Glutamatergic neuron (in vitro differentiated cells): ENCODE measurements around the gene GPER1. TPM values are rescaled to one million over a fixed set of nuclear protein-coding genes. Genes with fewer than 3 reads are reported as not detected.
A peak's percentile ranks its signal among the peaks of the same experiment; 100 is the strongest.

ENCODE experiments used
- DNase-seq: peaks from one replicate; pipeline ENCODE4 v3.0.0; 2022
- H3K27ac Mint-ChIP-seq: one replicate; pipeline ENCODE4 v1.8.0; 2020; ENCODE audit warnings: mild to moderate bottlenecking, mixed read lengths, inconsistent platforms; ENCODE audit not compliant: unreplicated experiment
- H3K27me3 Mint-ChIP-seq: one replicate; pipeline ENCODE4 v1.8.0; 2020; ENCODE audit warnings: mild to moderate bottlenecking, moderate library complexity, mixed read lengths, inconsistent platforms; ENCODE audit not compliant: unreplicated experiment
- H3K36me3 Mint-ChIP-seq: one replicate; pipeline ENCODE4 v1.8.0; 2020; ENCODE audit warnings: mild to moderate bottlenecking, mixed read lengths, inconsistent platforms; ENCODE audit not compliant: unreplicated experiment
- H3K4me1 Mint-ChIP-seq: one replicate; pipeline ENCODE4 v1.8.0; 2020; ENCODE audit warnings: mild to moderate bottlenecking, low read depth, mixed read lengths, inconsistent platforms; ENCODE audit not compliant: unreplicated experiment
- H3K4me3 Mint-ChIP-seq: one replicate; pipeline ENCODE4 v1.8.0; 2020; ENCODE audit warnings: mild to moderate bottlenecking, mixed read lengths, inconsistent platforms; ENCODE audit not compliant: unreplicated experiment
- H3K9me3 Mint-ChIP-seq: one replicate; pipeline ENCODE4 v1.8.0; 2020; ENCODE audit warnings: mild to moderate bottlenecking, moderate library complexity, mixed read lengths, inconsistent platforms; ENCODE audit not compliant: unreplicated experiment
- total RNA-seq: library from RNA; stranded (reverse); fragmentation: NEBNext Ultra II Directional; extraction: Animal tissue kit (Norgen Biotek cat#: 25700); gene quantifications from one replicate; pipeline ENCODE4 v1.2.1, GENCODE V29; 2021; ENCODE audit not compliant: unreplicated experiment
- TF ChIP-seq, protein P1 (sequence below): fragments of 200-600 bp; sonication (generic); IDR thresholded peaks from one replicate; pipeline ENCODE4 v1.5.0; 2021; ENCODE audit not compliant: partially characterized antibody, unreplicated experiment

Gene GPER1
- total RNA-seq, 1 donor from 2014 or later: 0.59 TPM

DNA sequence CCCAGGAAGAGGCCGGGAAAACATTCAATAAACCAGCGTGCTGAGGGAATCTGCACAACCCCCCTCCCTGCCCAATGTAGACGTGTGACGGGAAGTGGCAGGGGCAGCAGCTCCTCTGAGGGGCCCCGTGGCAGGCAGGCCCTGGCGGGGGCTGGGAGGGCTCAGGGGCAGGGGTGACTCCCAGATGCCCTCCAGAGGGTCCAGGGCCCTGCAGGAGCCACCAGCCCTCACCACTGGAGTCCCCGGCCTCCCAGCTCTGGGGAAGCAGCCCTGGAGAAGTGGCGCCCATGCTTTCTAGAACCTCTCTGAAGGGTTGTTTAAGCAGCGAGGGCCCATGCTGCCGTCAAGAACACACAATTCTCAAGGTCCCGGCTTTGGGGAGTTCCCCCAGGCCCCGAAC, 8.4 kb upstream of the GPER1 start:
- DNase-seq: no peak
- Mint-ChIP-seq H3K9me3 (no peaks in the 10 kb centered on the region), H3K4me3 (no peak overlapping the region), H3K36me3 (no peaks in the 10 kb centered on the region), H3K27ac (no peak overlapping the region), H3K4me1 (peaks cover 22% of the 10 kb centered on the region), H3K27me3 (peaks cover 9% of the 10 kb centered on the region)
- TF ChIP-seq, protein P1, sequence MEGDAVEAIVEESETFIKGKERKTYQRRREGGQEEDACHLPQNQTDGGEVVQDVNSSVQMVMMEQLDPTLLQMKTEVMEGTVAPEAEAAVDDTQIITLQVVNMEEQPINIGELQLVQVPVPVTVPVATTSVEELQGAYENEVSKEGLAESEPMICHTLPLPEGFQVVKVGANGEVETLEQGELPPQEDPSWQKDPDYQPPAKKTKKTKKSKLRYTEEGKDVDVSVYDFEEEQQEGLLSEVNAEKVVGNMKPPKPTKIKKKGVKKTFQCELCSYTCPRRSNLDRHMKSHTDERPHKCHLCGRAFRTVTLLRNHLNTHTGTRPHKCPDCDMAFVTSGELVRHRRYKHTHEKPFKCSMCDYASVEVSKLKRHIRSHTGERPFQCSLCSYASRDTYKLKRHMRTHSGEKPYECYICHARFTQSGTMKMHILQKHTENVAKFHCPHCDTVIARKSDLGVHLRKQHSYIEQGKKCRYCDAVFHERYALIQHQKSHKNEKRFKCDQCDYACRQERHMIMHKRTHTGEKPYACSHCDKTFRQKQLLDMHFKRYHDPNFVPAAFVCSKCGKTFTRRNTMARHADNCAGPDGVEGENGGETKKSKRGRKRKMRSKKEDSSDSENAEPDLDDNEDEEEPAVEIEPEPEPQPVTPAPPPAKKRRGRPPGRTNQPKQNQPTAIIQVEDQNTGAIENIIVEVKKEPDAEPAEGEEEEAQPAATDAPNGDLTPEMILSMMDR: no peak

DNA sequence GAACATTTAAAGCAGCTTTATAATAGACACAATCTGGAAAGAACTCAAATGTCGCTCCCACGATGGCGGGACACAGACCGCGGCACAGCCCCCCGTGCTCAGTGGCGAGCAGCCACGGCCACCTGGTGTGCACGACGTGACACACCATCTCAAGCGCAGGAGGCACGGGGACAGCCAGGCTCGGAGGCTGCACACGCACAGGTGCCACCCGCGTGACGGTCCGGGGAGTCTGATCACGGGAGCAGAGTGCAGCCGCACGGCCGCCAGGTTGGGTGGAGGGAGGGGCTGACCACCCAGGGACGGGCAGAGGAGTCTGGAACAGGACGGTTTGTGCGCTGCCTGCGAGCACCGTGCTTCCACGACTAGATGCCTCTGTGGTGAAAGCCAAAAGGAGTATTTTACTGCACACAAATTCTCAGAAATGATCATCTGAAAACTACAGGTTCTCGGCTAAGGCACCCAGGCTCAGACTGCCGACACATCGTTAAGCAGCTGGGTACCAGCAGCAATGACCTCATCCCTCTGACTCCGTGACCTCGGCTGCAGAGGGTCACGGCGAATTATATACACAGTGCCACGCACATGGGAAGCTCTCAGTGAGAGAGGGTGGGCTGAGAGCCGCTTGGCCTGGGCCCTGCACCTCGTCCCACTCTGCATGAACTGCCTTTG, 7.5 kb upstream of the GPER1 start:
- DNase-seq: peak; percentile 65
- Mint-ChIP-seq H3K4me1 (peaks cover 26% of the 10 kb centered on the region), H3K4me3 (peak overlapping the region; percentile 49), H3K27ac (peak overlapping the region; percentile 86), H3K27me3 (peaks cover 9% of the 10 kb centered on the region), H3K9me3 (peaks cover 3% of the 10 kb centered on the region), H3K36me3 (no peaks in the 10 kb centered on the region)
- TF ChIP-seq, protein P1: no peak

DNA sequence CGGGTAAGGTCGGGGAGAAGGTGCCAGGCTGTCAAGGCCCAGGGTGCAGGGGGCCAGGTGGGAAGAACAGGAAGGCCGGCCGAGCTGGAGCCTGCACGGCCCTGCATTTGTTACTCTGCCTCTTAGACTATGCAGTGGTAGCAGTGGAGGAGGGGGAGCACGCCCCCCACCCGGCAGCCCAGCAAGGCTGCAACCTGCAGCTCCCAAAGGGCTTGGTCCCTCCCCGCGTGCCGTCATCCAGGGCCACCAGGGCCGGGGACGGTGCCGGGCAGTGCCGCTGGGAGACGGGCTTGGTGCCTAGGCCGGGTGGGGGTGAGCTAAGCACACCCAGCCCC, 7.0 kb upstream of the GPER1 start:
- DNase-seq: no peak
- TF ChIP-seq, protein P1: no peak
- Mint-ChIP-seq H3K4me1 (peaks cover 26% of the 10 kb centered on the region), H3K27me3 (peaks cover 9% of the 10 kb centered on the region), H3K27ac (peak overlapping the region; percentile 86), H3K4me3 (peak overlapping the region; percentile 49), H3K36me3 (no peaks in the 10 kb centered on the region), H3K9me3 (peaks cover 3% of the 10 kb centered on the region)

DNA sequence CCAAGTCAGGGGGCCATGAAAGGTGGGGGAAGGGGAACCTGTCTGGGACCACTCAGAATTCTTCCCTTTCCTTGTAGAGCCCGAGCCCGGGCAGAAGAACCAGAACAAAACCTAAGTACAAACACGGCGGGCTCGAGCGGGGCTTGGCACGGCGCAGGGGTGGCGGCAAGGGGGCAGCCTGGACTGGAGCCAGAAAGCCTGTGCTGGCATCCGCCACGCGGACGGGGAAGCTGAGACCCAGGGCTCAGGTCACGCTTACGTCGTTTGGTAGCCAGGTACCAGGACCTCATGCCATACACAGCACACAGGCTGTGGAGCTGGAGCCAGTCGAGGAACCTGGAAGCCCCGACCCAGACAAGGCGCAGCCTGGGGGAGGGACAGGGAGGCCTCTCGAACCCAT, 6.6 kb upstream of the GPER1 start:
- Mint-ChIP-seq H3K9me3 (peaks cover 3% of the 10 kb centered on the region), H3K36me3 (no peaks in the 10 kb centered on the region), H3K27ac (no peak overlapping the region), H3K4me3 (no peak overlapping the region), H3K27me3 (peaks cover 9% of the 10 kb centered on the region), H3K4me1 (peaks cover 26% of the 10 kb centered on the region)
- TF ChIP-seq, protein P1: no peak
- DNase-seq: no peak

DNA sequence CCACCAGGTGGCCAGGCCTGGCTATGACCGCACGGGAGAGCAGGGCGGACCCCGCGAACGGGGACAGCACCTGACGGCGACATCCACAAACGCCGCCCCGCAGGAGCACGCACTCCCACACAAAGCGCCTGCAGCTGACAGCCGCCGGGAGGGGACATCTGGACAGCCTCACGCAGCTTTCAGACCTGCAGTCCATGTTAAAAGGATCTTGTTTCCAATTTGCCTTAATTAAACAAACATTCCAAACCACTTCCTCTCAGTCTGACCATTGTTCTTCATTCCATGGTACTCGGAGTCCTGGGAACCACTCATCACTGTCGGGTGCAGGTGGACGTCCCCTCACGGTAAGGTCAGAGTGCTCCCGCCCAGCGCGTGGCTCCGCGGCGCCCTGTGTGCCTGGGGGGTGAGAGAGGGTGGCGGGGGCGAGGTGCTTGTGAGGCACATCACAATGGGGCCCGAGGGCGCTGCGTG, 5.9 kb upstream of the GPER1 start:
- peaks cover 3% of the 10 kb centered on the region for H3K9me3 Mint-ChIP-seq
- H3K36me3 Mint-ChIP-seq: no peaks in the 10 kb centered on the region
- peaks cover 27% of the 10 kb centered on the region for H3K4me1 Mint-ChIP-seq
- TF ChIP-seq, protein P1: no peak
- H3K27me3 Mint-ChIP-seq: peaks cover 9% of the 10 kb centered on the region
- no peak for DNase-seq
- H3K4me3 Mint-ChIP-seq: peak overlapping the region; percentile 52
- H3K27ac Mint-ChIP-seq: peak overlapping the region; percentile 84
